Measurements from ENCODE around the gene HADHA. TPM values are rescaled to one million over a fixed set of nuclear protein-coding genes. Genes with fewer than 3 reads are reported as not detected.
"Not testable (repeated sequence)": the region's sequence is repeated elsewhere in the genome, so short reads cannot be mapped to it uniquely, and the experiment has no call there.

The HADHA gene
- total RNA-seq, 1 donor from 2014 or later, result 102 TPM

GRCh38 chr2:26175466-26176278, 68.8 kb downstream of the HADHA start:
- no peak for DNase-seq (ENCODE audit: low spot score)

GRCh38 chr2:26174691-26175465, 69.6 kb downstream of the HADHA start:
- DNase-seq (ENCODE audit: low spot score), result no peak

GRCh38 chr2:26173776-26174482, 70.5 kb downstream of the HADHA start:
- DNase-seq (ENCODE audit: low spot score), result no peak

- DNase-seq (ENCODE audit: low spot score), result no peak
Measured at GRCh38 chr2:26172871-26173775, 71.3 kb downstream of the HADHA start, which contains the start of gene GAREM2. GAREM2 (plus strand) TSS chr2:26173088; CDS start chr2:26173221, 133 bp downstream.

GRCh38 chr2:26172189-26172870, 72.1 kb downstream of the HADHA start:
- no peak for DNase-seq (ENCODE audit: low spot score)

- no peak for DNase-seq (ENCODE audit: low spot score)
Measured at GRCh38 chr2:26170795-26171194, 73.6 kb downstream of the HADHA start.

- DNase-seq (ENCODE audit: low spot score), result no peak
Measured at GRCh38 chr2:26169681-26170414, 74.6 kb downstream of the HADHA start.

GRCh38 chr2:26169226-26169625, 75.2 kb downstream of the HADHA start:
- DNase-seq (ENCODE audit: low spot score), result no peak

GRCh38 chr2:26168785-26169184, 75.6 kb downstream of the HADHA start:
- DNase-seq (ENCODE audit: low spot score), result no peak

- not testable (repeated sequence) for DNase-seq (ENCODE audit: low spot score)
Measured at GRCh38 chr2:26166541-26166940, 77.9 kb downstream of the HADHA start.

GRCh38 chr2:26165403-26165802, 79.0 kb downstream of the HADHA start:
- DNase-seq (ENCODE audit: low spot score), result no peak

GRCh38 chr2:26164641-26165211, 79.7 kb downstream of the HADHA start:
- no peak for DNase-seq (ENCODE audit: low spot score)

- no peak for DNase-seq (ENCODE audit: low spot score)
Measured at GRCh38 chr2:26164231-26164630, 80.2 kb downstream of the HADHA start.

- no peak for DNase-seq (ENCODE audit: low spot score)
Measured at GRCh38 chr2:26162963-26163362, 81.5 kb downstream of the HADHA start.

GRCh38 chr2:26161926-26162325, 82.5 kb downstream of the HADHA start:
- DNase-seq (ENCODE audit: low spot score), result no peak

GRCh38 chr2:26157580-26157979, 86.9 kb downstream of the HADHA start:
- no peak for DNase-seq (ENCODE audit: low spot score)

- DNase-seq (ENCODE audit: low spot score), result no peak
Measured at GRCh38 chr2:26150243-26150642, 94.2 kb downstream of the HADHA start.

- DNase-seq (ENCODE audit: low spot score), result no peak
Measured at GRCh38 chr2:26148501-26148900, 95.9 kb downstream of the HADHA start.

GRCh38 chr2:26144953-26145680, 99.3 kb downstream of the HADHA start:
- DNase-seq (ENCODE audit: low spot score), result peak; percentile 62

Measured in umbilical cord (tissue), 2 donors.